NOMO-1 treated with DMSO at 0.1 percent for 48 hours (cell line): ENCODE measurements around the gene CENPU.
"Not testable (repeated sequence)": the region's sequence is repeated elsewhere in the genome, so short reads cannot be mapped to it uniquely, and the experiment has no call there.

Experiments used
- DNase-seq: peaks from one replicate; lab custom pipeline; 2025; ENCODE audit not compliant: unreplicated experiment; lab: John Stamatoyannopoulos, UW

Gene CENPU

GRCh38 chr4:184733654-184734524 lies at the start of gene CENPU:
Gene CENPU (minus strand): TSS chr4:184734096. CDS start chr4:184734062, 34 bp downstream.
- DNase-seq, result peak; percentile 99

GRCh38 chr4:184782731-184783373 lies 49.0 kb upstream of the CENPU start:
- peak; percentile 58 for DNase-seq

GRCh38 chr4:184779160-184779559 lies 45.3 kb upstream of the CENPU start:
- DNase-seq, result not testable (repeated sequence)

GRCh38 chr4:184778325-184778724 lies 44.4 kb upstream of the CENPU start:
- no peak for DNase-seq

GRCh38 chr4:184776821-184777220 lies 42.9 kb upstream of the CENPU start:
- no peak for DNase-seq

- DNase-seq, result no peak
These were observed 42.1 kb upstream of the CENPU start for GRCh38 chr4:184775854-184776555.

GRCh38 chr4:184774152-184774551 lies 40.3 kb upstream of the CENPU start:
- DNase-seq, result no peak

- DNase-seq, result no peak
These were observed 37.5 kb upstream of the CENPU start for GRCh38 chr4:184771416-184771815.

- DNase-seq, result no peak
These were observed 35.4 kb upstream of the CENPU start for GRCh38 chr4:184769141-184769765.

- DNase-seq, result no peak
These were observed 34.4 kb upstream of the CENPU start for GRCh38 chr4:184768296-184768695.

GRCh38 chr4:184766446-184766845 lies 32.5 kb upstream of the CENPU start:
- no peak for DNase-seq

- DNase-seq, result no peak
These were observed 31.8 kb upstream of the CENPU start for GRCh38 chr4:184765473-184766340.

- no peak for DNase-seq
These were observed 30.7 kb upstream of the CENPU start for GRCh38 chr4:184764601-184765000.

- DNase-seq, result no peak
These were observed 29.4 kb upstream of the CENPU start for GRCh38 chr4:184763150-184763780.

- DNase-seq, result no peak
These were observed 28.2 kb upstream of the CENPU start for GRCh38 chr4:184762100-184762499.

- no peak for DNase-seq
These were observed 26.8 kb upstream of the CENPU start for GRCh38 chr4:184760681-184761080.

GRCh38 chr4:184757810-184758209 lies 23.9 kb upstream of the CENPU start:
- no peak for DNase-seq

- DNase-seq, result no peak
These were observed 22.5 kb upstream of the CENPU start for GRCh38 chr4:184756399-184756798.

- DNase-seq, result no peak
These were observed 21.4 kb upstream of the CENPU start for GRCh38 chr4:184755278-184755677.
